ENCODE measurements around the gene S1PR3.

GRCh38 chr9:88959727-88960469 is 31.4 kb upstream of the S1PR3 start:
- TF ChIP-seq, protein P1, sequence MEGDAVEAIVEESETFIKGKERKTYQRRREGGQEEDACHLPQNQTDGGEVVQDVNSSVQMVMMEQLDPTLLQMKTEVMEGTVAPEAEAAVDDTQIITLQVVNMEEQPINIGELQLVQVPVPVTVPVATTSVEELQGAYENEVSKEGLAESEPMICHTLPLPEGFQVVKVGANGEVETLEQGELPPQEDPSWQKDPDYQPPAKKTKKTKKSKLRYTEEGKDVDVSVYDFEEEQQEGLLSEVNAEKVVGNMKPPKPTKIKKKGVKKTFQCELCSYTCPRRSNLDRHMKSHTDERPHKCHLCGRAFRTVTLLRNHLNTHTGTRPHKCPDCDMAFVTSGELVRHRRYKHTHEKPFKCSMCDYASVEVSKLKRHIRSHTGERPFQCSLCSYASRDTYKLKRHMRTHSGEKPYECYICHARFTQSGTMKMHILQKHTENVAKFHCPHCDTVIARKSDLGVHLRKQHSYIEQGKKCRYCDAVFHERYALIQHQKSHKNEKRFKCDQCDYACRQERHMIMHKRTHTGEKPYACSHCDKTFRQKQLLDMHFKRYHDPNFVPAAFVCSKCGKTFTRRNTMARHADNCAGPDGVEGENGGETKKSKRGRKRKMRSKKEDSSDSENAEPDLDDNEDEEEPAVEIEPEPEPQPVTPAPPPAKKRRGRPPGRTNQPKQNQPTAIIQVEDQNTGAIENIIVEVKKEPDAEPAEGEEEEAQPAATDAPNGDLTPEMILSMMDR (IDR thresholded peaks at IDR 0.05): no peak
- TF ChIP-seq POLR2AphosphoS5 (IDR thresholded peaks at IDR 0.05): no peak
- no peak for TF ChIP-seq POLR2A (IDR thresholded peaks at IDR 0.05)

Data from prostate gland (tissue), 2 donors.